HG02943 (cell line): ENCODE data around the gene ASB18.

ENCODE experiments used
- ATAC-seq: cut with Tn5 transposase; IDR thresholded peaks from one replicate; pipeline ENCODE4 v1.9.1; 2021; ENCODE audit warnings: mild to moderate bottlenecking, low read depth, moderate library complexity; ENCODE audit not compliant: unreplicated experiment

ASB18 gene

DNA sequence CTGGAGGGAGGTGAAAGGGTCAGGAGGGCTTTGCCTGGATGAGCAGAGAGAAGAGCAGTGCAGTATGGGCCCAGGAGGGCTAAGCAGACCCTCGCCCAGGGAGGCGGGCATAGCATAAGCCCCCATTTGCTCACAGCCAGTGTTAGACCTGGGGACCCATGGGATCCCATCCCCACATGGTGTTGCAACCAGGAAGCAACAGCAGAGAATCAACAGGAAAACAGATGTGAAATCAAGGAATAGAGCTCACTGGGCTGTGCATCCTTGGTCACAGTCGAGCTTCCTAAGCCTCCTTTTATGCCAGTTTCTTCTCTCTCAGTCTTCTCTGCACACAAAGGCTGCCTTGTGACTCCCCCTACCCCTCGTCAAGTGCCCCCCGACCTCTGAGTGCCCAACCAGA lies 19.9 kb downstream of the ASB18 start:
- ATAC-seq: no peak

DNA sequence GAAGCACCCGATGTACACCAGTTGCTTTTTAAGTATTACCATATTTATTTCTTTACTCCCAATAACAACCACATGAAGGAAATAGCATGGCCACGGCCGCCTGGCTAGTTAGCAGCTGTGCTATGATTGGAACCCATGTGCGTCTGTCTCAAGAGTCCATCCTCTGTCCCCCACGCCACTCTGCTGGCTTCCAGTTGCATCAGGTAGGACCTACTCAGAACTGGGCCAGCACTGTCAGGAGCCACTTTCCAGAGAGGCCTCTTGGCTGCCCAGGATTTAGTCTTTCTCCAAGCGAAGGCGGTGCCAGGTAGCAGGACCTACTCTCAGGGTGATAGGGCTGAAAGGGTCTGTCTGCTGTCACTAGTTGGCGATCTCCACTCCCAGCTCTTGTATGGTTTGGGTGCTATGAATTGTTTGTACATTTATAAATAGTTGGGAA lies 22.1 kb downstream of the ASB18 start:
- no peak for ATAC-seq

- no peak for ATAC-seq
These were observed 22.8 kb downstream of the ASB18 start for GRCh38 chr2:236241181-236242056.

- no peak for ATAC-seq
These were observed 23.8 kb downstream of the ASB18 start for GRCh38 chr2:236240228-236240990.

DNA sequence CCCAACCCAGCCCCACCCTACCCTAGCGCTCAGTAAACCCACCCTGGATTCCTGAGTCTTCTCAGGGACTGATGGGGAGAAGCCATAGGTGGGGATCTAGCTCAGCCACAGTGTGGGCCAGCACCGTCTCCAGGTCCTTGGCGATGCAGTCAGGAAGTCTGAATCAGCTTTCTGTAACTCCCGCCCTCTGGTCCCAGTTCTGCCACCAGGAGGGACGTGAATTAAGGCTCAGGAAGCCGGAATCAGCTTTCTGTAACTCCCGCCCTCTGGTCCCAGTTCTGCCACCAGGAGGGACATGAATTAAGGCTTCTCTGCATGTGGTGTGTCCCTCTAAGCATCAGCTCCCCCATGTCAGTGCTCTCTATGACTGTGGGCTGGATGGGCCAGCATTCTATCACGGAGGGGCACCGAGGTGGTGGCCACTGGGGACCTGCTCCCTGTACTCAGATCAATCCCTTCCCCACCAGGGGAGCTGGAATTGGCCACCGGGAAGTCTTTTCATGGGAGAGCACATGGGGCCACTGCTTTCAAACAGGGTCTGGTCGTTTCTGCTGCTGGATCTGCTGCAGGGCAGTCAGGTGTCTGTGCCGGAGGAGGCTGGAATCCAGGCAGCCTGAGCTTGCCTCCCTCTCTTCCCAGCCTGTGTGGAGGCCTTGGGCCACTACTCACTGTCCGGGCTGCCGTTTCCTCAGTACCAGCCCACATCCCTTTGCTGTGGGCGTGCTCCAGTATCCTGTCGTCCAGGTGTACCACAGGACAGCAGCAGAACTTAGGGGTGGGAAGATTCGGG lies 24.7 kb downstream of the ASB18 start:
- no peak for ATAC-seq

DNA sequence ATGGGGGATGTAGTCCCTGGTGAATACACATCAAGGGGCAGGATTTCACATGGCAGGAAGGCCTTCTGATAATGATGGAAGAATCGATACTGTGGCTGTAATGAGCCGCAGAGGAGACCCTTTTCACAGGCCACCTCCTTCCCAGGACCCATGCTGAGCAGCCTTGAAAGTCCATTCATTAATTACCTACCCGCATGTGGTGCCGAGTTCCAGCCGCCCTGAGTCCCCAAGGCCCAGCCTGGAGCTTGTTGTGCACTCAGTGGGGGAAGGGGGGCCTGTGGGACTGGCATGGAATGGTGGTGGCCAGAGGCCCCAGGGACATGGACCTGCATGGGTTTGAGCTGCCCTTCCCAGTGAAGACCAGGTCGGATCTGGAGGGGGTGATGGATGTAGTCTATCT lies 25.5 kb downstream of the ASB18 start:
- no peak for ATAC-seq

- ATAC-seq: no peak
These were observed 26.6 kb downstream of the ASB18 start for GRCh38 chr2:236237468-236238190.

DNA sequence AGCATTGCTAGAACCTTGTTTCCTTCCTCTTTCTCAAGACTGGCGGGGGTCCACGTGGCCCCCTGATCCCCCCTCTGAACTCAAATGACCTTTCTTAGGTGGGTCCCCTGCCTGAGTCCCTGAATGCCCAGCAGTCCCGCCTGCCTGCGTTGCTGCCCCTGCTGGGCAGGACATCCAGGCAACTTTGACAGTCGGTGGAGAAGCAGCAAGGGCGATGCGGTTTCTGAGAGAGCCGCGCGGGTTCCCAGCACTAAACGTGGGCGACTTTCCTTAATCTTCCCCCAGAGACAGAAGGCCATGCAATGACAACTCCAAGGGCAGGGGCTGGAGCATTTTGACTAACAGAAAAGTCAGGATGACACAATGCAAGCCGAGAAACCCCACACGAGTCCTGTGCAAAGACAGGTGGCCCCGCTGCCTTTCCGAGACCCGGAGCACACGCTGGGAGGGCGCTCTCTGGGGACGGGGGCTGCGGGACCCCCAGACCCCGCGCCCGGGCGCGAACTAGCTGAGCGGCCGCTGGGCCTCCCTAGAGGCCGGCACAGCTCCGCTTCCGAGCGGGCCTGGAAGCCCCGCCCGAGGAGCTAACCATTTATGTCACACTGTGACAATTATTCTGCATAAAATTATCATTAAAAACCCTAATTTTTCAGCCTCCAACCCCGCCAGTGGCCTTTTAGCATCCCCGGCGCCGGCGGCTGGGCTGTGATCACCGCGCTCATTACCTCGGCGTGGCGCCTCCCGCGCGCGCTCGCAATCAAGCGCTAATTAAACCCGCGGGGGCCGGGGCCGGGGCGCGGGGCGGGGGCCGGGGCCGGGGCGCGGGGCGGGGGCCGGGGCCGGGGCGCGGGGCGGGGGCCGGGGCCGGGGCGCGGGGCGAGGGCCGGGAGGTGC lies 27.4 kb downstream of the ASB18 start:
- no peak for ATAC-seq

DNA sequence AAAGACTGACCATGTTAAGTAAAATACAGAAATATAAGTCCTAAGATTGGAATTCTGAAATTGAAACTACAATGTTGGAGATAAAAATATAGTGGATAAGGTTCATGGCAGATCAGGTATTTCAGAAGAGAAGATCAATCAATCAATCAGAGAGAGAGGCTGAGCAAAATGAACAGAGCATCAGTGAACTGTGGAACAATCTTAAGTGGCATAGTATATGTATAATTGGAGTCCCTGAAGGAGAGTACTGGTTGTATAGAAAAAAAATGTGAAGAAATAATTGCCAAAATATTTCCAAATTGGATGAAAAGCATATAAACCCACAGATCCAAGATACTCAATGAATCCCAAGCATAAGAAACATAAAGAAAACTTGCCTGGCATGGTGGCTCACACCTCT lies 35.0 kb downstream of the ASB18 start:
- no peak for ATAC-seq

DNA sequence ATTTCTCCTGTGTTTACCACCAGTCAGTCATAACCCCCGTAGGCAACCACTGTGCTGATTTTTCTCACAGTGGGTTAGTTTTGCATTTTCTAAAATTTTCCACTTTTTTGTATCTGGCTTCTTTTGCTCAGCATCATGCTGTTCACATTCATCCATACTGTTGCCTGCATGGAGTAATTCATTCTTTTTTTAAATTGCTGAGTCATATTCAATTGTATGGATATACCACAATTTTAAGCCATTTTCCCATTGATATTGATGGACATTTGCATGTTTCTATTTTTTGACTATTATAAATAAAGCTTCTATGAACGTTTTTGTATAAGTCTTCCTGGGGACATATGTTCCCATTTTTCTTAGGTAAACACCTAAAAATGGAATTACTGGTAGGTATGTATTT lies 40.5 kb downstream of the ASB18 start:
- ATAC-seq: no peak

- ATAC-seq: no peak
These were observed 42.4 kb downstream of the ASB18 start for GRCh38 chr2:236221798-236222197.

GRCh38 chr2:236219411-236219810 lies 44.8 kb downstream of the ASB18 start:
- no peak for ATAC-seq

DNA sequence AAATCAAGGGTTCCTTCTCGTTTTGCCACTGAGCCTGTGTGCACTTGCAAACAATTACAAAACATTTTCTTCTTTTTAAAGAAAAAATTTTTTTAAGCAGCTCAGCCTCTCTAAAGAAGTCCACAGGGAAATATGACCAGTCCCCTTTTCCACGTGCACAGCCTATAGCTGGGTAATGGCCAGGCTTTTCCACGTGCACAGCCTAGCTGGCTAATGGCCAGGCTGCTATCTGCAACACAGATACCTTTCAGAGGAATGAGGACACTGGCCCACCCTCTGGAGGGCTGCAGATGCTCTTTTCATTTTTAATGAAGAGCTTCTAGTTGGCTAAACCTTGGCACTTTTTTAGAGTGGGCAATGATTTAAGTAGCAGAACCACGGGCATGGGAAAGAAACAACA lies 46.3 kb downstream of the ASB18 start:
- no peak for ATAC-seq

- no peak for ATAC-seq
These were observed 47.5 kb downstream of the ASB18 start for GRCh38 chr2:236216711-236217110.

DNA sequence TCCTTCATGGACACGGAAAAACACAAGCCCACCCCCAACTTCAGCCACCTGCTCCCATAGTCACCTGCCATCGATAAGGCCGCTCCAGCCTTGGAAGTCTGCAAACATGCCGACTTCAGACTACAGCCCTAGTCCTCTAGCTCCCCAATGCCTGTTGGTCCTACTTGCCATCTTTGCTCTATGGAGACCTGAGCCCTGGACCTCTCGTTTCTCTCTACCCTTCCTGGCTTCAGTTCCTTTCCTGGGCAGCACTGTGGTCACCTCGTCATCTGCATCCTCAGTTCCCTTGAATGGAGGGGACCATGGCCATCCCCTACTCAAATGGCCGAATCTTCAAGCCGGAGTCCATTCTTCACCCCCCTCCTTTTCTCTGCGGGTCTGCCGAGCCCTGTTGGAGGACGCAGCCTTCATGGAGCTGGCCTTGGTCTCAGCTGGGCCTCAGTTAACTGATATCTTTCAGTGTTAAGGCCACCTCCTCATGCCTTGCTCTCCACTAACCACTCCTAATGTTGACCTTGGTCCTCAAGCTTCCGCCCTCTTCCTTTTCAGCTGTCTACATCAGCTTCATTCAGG lies 48.4 kb downstream of the ASB18 start:
- ATAC-seq: no peak

DNA sequence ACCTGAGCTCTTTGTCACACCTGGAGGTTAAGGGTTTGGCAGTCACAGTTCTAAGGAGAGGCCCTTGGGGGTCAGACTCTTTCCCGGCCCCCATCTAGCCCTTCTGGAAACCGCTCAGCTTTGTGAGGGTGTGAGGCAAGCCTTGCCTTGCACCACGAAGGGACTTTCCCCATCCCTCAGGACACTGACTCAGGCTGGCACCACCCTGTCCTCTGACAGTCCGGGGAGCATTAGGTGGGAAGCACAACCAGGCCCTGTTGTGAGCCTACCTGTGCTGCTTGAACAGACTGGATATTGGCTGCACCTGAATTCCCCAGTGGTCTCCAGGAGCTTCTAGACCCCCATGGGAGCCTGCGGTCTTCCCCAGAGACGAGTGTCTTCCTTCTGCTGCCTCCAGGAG lies 49.0 kb downstream of the ASB18 start:
- no peak for ATAC-seq

DNA sequence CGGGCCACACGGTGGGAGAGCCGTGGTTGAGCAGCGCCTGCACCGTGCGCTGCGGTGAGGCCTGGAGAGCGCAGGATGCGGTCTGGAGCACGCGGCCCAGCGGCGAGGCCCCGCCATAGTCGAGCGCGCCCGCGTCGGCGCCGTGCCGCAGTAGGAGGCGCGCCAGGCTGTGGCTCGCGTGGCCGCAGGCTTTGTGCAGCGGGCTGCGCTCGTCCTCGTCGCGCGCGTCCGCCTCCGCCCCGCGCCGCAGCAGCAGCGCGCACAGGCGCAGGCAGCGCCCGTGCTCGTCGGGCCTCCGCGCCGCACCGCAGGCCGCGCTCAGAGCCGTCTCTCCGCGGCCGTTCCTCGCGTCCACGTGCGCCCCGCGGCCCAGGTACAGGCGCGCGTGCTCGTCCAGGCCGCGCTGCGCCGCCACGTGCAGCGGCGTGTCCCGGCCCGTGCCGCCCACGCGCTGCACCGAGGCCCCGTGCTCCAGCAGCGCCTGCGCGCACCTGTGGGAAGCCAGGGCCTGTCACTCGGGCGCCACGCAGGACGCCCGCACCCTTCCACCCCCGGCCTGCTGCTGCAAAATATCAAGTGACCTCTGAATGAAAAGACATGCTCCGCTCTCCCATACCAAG lies 49.7 kb downstream of the ASB18 start:
- ATAC-seq: no peak

DNA sequence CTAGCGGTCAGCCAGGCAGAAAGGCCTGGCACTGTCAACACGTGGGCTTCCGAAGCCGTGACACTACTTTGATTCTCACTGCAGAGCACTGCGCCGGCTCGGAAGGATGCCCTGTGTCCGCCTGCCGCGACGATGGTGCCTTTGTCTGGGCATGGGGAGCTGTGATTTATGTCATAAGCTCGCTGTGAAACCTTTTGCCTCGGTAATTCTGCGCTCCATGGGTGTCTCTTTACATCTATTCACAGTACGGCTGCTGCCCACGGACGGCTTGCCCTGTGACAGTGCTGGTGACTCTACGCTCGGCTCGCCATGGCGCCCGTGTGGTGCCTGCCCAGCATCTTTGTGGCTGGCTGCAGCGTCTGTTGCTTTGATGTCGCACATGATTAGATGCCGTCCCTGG lies 52.9 kb downstream of the ASB18 start:
- no peak for ATAC-seq

DNA sequence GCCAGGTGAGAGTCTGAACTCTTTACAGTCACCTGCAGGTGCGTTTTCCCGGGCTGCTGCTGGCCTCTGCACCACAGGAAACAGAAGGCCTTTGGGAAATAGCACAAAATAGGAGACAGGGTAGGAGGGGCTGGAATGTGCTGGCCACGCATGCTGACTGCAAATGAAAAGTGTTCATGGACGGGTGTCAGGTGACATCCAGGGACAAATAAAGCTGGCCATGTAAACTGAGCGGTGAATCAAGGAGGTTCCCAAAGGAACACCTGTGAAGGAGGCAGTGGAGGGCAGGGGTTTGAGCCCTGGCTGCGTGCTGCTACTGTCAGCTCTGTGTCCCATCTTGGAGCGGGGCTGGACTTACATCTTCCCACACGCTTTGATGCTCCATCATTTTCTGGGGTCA lies 53.7 kb downstream of the ASB18 start:
- no peak for ATAC-seq
